ENCODE measurements around the gene KL. TPM values are rescaled to one million over a fixed set of nuclear protein-coding genes. Genes with fewer than 3 reads are reported as not detected.

Gene KL
- total RNA-seq, 1 experiment from 2014 or later, result not detected

DNA sequence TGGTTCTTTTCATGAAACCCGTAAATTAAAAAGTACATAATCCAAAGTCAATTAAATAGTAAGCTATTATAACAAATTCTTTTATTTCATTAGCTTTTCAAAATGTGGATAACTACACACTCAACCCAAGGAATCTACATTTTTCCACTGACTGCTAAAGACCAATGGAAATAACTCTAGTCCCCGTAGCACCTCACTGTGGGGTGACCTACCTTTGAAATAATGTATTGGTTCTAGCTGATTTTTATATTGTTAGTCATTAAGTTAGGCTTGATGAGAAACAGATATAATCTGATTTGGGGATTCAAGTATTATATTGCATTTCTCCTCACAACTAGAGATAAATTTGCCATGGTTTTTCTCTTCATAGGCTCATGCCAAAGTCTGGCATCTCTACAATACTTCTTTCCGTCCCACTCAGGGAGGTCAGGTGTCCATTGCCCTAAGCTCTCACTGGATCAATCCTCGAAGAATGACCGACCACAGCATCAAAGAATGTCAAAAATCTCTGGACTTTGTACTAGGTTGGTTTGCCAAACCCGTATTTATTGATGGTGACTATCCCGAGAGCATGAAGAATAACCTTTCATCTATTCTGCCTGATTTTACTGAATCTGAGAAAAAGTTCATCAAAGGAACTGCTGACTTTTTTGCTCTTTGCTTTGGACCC, 37.3 kb downstream of the KL start:
- TF ChIP-seq PRRX2 (CRISPR knock-in tag; IDR thresholded peaks at IDR 0.05), result no peak
- TF ChIP-seq, protein P1, sequence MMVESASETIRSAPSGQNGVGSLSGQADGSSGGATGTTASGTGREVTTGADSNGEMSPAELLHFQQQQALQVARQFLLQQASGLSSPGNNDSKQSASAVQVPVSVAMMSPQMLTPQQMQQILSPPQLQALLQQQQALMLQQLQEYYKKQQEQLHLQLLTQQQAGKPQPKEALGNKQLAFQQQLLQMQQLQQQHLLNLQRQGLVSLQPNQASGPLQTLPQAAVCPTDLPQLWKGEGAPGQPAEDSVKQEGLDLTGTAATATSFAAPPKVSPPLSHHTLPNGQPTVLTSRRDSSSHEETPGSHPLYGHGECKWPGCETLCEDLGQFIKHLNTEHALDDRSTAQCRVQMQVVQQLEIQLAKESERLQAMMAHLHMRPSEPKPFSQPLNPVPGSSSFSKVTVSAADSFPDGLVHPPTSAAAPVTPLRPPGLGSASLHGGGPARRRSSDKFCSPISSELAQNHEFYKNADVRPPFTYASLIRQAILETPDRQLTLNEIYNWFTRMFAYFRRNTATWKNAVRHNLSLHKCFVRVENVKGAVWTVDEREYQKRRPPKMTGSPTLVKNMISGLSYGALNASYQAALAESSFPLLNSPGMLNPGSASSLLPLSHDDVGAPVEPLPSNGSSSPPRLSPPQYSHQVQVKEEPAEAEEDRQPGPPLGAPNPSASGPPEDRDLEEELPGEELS (CRISPR knock-in tag; IDR thresholded peaks at IDR 0.05), result no peak
- no peak for TF ChIP-seq HMGXB4 (CRISPR knock-in tag; IDR thresholded peaks at IDR 0.05)
- TF ChIP-seq, protein P2, sequence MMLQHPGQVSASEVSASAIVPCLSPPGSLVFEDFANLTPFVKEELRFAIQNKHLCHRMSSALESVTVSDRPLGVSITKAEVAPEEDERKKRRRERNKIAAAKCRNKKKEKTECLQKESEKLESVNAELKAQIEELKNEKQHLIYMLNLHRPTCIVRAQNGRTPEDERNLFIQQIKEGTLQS (CRISPR knock-in tag; conservative IDR thresholded peaks at IDR 0.05), result no peak
- TF ChIP-seq NFYB (CRISPR knock-in tag; conservative IDR thresholded peaks at IDR 0.05; ENCODE audit: low read depth), result no peak
- no peak for TF ChIP-seq CREB1 (CRISPR knock-in tag; IDR thresholded peaks at IDR 0.05)
- TF ChIP-seq, protein P3, sequence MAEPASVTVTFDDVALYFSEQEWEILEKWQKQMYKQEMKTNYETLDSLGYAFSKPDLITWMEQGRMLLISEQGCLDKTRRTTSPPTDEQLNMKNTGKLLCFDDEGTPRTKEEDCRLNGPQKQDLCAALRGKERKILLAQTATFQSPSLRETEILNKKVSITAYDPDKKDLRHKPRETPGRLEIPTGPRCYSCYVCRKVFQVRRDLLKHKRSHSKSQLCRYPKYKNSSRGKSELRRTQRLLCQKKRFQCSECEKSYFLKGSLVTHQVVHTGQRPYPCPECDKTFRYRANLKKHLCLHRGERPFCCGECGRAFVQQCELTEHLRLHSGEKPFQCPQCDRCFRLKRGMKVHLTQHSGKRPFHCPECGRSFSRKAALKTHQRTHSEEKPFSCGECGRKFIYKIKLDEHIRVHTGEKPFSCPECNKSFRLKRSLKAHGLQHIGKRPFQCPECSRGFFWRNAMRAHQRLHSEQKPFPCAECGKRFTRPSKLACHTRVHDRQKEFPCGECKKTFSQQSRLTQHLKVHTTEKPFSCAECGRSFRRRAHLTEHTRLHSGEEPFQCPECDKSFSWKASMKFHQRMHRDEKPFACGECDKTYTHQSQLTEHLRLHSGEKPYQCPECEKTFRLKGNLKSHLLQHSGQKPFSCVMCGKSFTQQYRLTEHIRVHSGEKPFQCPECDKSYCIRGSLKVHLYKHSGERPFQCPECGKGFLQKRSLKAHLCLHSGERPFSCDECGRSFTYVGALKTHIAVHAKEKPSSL (CRISPR knock-in tag; conservative IDR thresholded peaks at IDR 0.05), result no peak
- no peak for TF ChIP-seq JAZF1 (CRISPR knock-in tag; IDR thresholded peaks at IDR 0.05)
- no peak for TF ChIP-seq EMX1 (CRISPR knock-in tag; IDR thresholded peaks at IDR 0.05)
- TF ChIP-seq FOXP1 (CRISPR knock-in tag; IDR thresholded peaks at IDR 0.05; ENCODE audit: borderline replicate concordance), result no peak
- no peak for TF ChIP-seq GRHL2 (CRISPR knock-in tag; IDR thresholded peaks at IDR 0.05; ENCODE audit: insufficient replicate concordance, severe bottlenecking)
- no peak for TF ChIP-seq RORB (CRISPR knock-in tag; IDR thresholded peaks at IDR 0.05)
- TF ChIP-seq ZNF396 (CRISPR knock-in tag; IDR thresholded peaks at IDR 0.05; ENCODE audit: borderline replicate concordance), result no peak
- no peak for TF ChIP-seq E2F5 (CRISPR knock-in tag; IDR thresholded peaks at IDR 0.05)
- CTCF ChIA-PET, result no interaction called here
- H3K27me3 Mint-ChIP-seq (ENCODE audit: low read depth), result no peaks in the 10 kb centered on the region
- H3K36me3 Mint-ChIP-seq, result no peaks in the 10 kb centered on the region
- H3K9me3 Mint-ChIP-seq, result no peaks in the 10 kb centered on the region
- H3K27ac Mint-ChIP-seq, result no peak overlapping the region
- DNase-seq (ENCODE audit: low spot score) (no peak), ATAC-seq (no peak)
- no peak overlapping the region for H3K4me3 Mint-ChIP-seq
- H3K4me1 Mint-ChIP-seq, result no peaks in the 10 kb centered on the region
- POLR2A ChIA-PET, result no interaction called here

DNA sequence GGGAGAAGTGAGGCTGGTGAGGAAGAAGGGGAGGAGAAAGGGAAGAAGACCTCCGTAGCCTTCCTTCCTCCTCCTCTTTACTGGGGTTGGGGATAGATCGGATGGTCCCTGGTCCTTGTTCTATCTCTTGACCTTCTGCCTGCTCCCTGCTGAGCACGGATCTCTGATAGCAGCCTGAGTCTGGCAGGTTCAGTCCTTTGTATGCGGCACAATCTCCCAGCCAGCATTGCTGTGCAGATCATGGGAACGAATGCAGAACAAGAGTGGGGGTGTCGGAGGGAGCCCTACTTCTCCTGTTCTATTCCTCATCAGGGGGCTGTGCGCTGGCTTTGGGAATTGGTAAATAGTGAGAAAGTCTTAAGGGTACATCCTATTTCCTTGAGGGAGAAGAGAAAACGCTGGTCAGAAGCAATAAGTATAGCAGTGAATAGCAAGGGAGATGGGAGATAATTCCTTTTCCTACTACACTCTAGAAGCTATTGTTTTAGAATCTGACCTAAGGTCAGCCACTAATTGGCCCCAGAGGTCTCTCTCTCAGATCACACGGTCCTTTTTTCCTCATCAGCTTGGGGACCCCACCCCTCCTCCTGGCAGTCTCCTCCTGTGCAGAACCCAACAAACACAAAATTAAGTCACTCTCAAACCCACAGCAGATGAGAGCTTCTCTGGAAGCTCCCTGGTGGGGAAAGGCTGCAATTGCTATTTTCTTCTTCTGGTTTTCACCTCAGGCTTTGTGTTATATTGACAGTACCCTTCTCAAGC, 41.0 kb downstream of the KL start:
- DNase-seq (ENCODE audit: low spot score) (no peak), ATAC-seq (peak; percentile 80)
- ChIA-PET POLR2A (interaction anchor here (0.7 kb wide), 1 partner anchor 9 kb away, joined by 5 read pairs; no protein-coding TSS in a partner anchor), CTCF (interaction anchor here (0.7 to 1.4 kb wide), 4 partner anchors 16 to 235 kb away, joined by 3 read pairs; no protein-coding TSS in a partner anchor)
- Mint-ChIP-seq H3K27me3 (ENCODE audit: low read depth) (no peaks in the 10 kb centered on the region), H3K9me3 (no peaks in the 10 kb centered on the region), H3K4me1 (no peaks in the 10 kb centered on the region), H3K4me3 (no peak overlapping the region), H3K36me3 (no peaks in the 10 kb centered on the region), H3K27ac (no peak overlapping the region)
- TF ChIP-seq MXD4 (CRISPR knock-in tag; IDR thresholded peaks at IDR 0.05; ENCODE audit: borderline replicate concordance) (no peak), RELA (CRISPR knock-in tag; IDR thresholded peaks at IDR 0.05; ENCODE audit: borderline replicate concordance) (no peak), CREM (CRISPR knock-in tag; IDR thresholded peaks at IDR 0.05) (no peak), CTCF (IDR thresholded peaks at IDR 0.05) (peak; percentile 25; the same call in 1 of the 2 replicates), MAX (CRISPR knock-in tag; IDR thresholded peaks at IDR 0.05) (no peak)
